Activated CD8-positive, alpha-beta memory T cell treated with anti-CD3 and anti-CD28 coated beads, Interleukin-2, amount 50 U/mL, for 24 hours (primary cell): ENCODE results near the gene CTNS.

Source experiments
- DNase-seq: peaks from one replicate; pipeline ENCODE4 v3.0.0-alpha.2; 2020; ENCODE audit errors: extremely low read depth

The CTNS gene

GRCh38 chr17:3636154-3636907 lies at the start of gene CTNS, which contains the start of gene SHPK:
CTNS (plus strand) TSS chr17:3636760; CDS start chr17:3640207, 3,447 bp downstream.
SHPK (minus strand) TSS chr17:3636250; CDS start chr17:3636219, 31 bp downstream.
- DNase-seq, result peak; percentile 80

- DNase-seq, result no peak
Observed at GRCh38 chr17:3589784-3590183, 46.8 kb upstream of the CTNS start.

- no peak for DNase-seq
Observed at GRCh38 chr17:3590231-3590630, 46.3 kb upstream of the CTNS start.

- no peak for DNase-seq
Observed at GRCh38 chr17:3590768-3591167, 45.8 kb upstream of the CTNS start.

GRCh38 chr17:3592216-3592860 lies 44.2 kb upstream of the CTNS start:
- no peak for DNase-seq

- no peak for DNase-seq
Observed at GRCh38 chr17:3593384-3593783, 43.2 kb upstream of the CTNS start.

- DNase-seq, result no peak
Observed at GRCh38 chr17:3594051-3594800, 42.3 kb upstream of the CTNS start.

GRCh38 chr17:3594976-3595375 lies 41.6 kb upstream of the CTNS start:
- DNase-seq, result no peak

GRCh38 chr17:3596804-3597464 lies 39.6 kb upstream of the CTNS start:
- no peak for DNase-seq

GRCh38 chr17:3598078-3598477 lies 38.5 kb upstream of the CTNS start:
- no peak for DNase-seq

- no peak for DNase-seq
Observed at GRCh38 chr17:3600529-3601205, 35.9 kb upstream of the CTNS start.

GRCh38 chr17:3602499-3602898 lies 34.1 kb upstream of the CTNS start:
- no peak for DNase-seq

- DNase-seq, result no peak
Observed at GRCh38 chr17:3603119-3603869, 33.3 kb upstream of the CTNS start.

GRCh38 chr17:3603870-3604259 lies 32.7 kb upstream of the CTNS start:
- no peak for DNase-seq

- DNase-seq, result no peak
Observed at GRCh38 chr17:3609689-3610088, 26.9 kb upstream of the CTNS start.

- no peak for DNase-seq
Observed at GRCh38 chr17:3610523-3610922, 26.0 kb upstream of the CTNS start.

GRCh38 chr17:3613124-3613523 lies 23.4 kb upstream of the CTNS start:
- no peak for DNase-seq

- DNase-seq, result no peak
Observed at GRCh38 chr17:3615160-3615870, 21.2 kb upstream of the CTNS start.

GRCh38 chr17:3621146-3621720 lies 15.3 kb upstream of the CTNS start:
- no peak for DNase-seq
